ENCODE measurements around the gene C10orf90. TPM values are rescaled to one million over a fixed set of nuclear protein-coding genes. Genes with fewer than 3 reads are reported as not detected.

C10orf90 gene
- total RNA-seq, 2 donors from 2014 or later = not detected

DNA sequence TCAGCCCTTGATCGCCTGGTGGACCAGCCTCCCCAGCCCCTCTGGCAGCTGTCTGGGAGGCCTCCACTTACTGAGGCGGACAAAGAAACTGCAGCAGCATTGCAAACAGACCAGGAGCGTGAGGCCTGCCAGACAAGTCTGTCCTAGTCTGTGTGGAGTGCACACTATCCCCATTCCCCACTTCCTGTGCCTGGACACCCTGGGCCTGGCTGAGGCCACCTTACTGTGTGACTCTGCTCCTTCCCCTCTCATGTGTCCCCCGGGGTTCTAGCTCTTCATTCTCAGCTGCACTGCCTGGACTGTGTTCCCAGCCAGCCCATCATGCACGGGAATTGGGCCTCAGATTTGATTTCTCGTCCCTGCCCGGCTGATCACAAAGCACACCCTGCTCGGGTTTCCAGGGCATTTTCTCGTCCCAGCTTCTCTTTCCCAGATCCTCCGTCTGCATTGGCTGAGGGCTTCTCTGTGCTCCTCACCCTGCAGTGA is 16.7 kb upstream of the C10orf90 start:
- Mint-ChIP-seq H3K9me3 (peaks cover 1 to 2% of the 10 kb centered on the region in 2 donors), H3K36me3 (ENCODE audit: insufficient read depth in 2 of 2) (no peaks in the 10 kb centered on the region)

DNA sequence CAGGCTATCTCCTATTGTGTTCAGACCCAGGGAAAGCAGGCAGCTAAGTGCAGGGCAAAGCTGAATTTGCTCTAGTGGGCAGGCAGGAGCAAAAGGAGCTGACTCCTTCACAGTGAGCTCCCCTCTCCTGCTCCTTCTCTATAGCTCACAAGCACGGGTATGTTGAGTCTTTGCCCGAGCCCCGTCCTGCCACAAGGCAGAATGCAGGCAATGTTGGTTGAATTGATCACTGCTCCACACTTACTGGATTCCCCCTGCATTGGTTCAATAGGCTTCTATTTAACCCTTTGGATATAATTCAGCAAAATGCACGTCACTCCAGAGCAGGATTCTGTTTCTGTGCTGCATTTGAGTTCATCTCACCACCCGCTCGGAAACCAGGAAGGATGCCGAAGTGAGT is 16.2 kb upstream of the C10orf90 start:
- H3K4me1 Mint-ChIP-seq (ENCODE audit: low read depth) = no peaks in the 10 kb centered on the region
- H3K27ac Mint-ChIP-seq = no peak overlapping the region
- ATAC-seq (replicated peaks in 1 of 2) = no peak

More for the DNA sequence above, 16.7 kb upstream of the C10orf90 start:
- Mint-ChIP-seq H3K27ac (no peak overlapping the region), H3K4me1 (ENCODE audit: low read depth) (no peaks in the 10 kb centered on the region), H3K27me3 (ENCODE audit: low read depth) (no peaks in the 10 kb centered on the region), H3K4me3 (no peak overlapping the region)
- no peak for ATAC-seq (replicated peaks in 1 of 2)
- DNase-seq = no peak

DNA sequence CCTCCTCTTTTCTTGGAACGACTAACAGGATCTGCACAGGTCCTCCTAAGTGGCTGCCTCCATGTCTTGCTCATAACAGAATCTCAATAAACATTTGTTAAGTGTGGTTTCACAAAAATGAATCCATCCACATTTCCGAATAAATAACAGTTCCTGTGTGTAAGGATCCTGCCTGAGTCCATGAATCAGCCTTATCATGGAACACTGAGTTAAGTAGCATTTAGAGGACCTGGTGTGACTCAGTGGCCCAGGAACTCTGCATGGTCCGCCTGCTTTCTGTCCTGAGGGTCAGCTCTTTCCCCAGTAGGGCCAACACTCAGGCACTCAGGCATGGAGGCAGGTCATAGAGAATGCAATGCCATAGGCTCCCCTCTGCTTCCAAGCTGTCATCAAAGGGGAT is 15.8 kb upstream of the C10orf90 start:
- no peak for ATAC-seq (replicated peaks in 1 of 2)
- no peak for DNase-seq
- no peak overlapping the region for H3K27ac Mint-ChIP-seq
- no peak overlapping the region for H3K4me3 Mint-ChIP-seq
- no peaks in the 10 kb centered on the region for H3K4me1 Mint-ChIP-seq (ENCODE audit: low read depth)
- peaks cover 0 to 1% of the 10 kb centered on the region in 2 donors for H3K9me3 Mint-ChIP-seq
- H3K36me3 Mint-ChIP-seq (ENCODE audit: insufficient read depth in 2 of 2) = no peaks in the 10 kb centered on the region
- H3K27me3 Mint-ChIP-seq (ENCODE audit: low read depth) = no peaks in the 10 kb centered on the region

More for the DNA sequence above, 16.2 kb upstream of the C10orf90 start:
- no peak overlapping the region for H3K4me3 Mint-ChIP-seq
- peaks cover 1 to 2% of the 10 kb centered on the region in 2 donors for H3K9me3 Mint-ChIP-seq
- no peak for DNase-seq
- no peaks in the 10 kb centered on the region for H3K27me3 Mint-ChIP-seq (ENCODE audit: low read depth)
- H3K36me3 Mint-ChIP-seq (ENCODE audit: insufficient read depth in 2 of 2) = no peaks in the 10 kb centered on the region

DNA sequence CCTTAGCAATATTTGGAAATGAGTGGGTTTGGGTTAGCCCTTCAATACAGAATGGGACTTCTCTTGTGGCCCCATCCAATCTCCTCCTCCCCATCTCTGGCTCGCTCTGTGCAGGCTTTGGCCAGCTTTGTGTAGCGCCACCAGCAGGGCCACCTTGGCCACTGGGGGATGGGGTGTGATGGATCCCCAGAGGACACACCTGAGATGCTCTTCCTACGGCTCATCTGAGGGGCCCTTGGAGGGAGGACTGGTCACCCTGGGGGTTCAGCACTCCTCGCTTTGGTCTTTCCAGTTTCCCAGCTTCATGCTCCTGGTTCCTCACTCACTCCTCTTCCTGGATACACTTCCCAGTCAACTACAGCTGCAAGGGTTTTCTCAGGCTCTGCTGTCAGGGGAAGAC is 15.3 kb upstream of the C10orf90 start:
- Mint-ChIP-seq H3K4me1 (ENCODE audit: low read depth) (no peaks in the 10 kb centered on the region), H3K4me3 (no peak overlapping the region), H3K27me3 (ENCODE audit: low read depth) (no peaks in the 10 kb centered on the region), H3K36me3 (ENCODE audit: insufficient read depth in 2 of 2) (no peaks in the 10 kb centered on the region), H3K27ac (no peak overlapping the region), H3K9me3 (peaks cover 0 to 1% of the 10 kb centered on the region in 2 donors)
- ATAC-seq (replicated peaks in 1 of 2) = no peak
- no peak for DNase-seq

DNA sequence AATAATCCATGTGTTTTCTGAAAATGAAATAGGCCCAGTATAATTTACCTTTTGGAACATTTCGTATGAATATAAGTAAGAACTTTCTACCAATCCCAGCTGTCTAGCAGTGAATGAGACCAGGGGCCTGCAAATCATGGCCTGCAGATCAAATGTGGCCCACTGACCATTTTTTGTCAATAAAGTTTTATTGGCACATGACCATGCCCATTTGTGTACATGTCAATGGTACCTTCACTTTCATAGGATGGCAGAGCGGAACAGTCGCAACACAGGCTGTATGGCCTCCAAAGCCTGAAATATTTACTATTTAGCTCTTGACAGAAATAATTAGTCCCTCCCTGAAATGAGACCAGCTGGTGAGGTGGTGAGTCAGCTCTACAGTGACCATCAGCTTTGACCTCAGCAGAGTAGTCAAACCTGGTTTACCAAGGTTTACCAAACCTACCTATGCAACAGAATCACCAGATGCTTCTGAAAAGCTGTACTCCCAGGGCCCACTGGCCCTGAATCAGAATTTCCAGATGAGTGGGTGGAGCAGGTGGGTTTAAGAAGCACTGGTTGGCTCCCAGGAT is 13.8 kb upstream of the C10orf90 start:
- no peak overlapping the region for H3K27ac Mint-ChIP-seq
- no peak for ATAC-seq (replicated peaks in 1 of 2)
- H3K9me3 Mint-ChIP-seq = peaks cover 0 to 1% of the 10 kb centered on the region in 2 donors
- H3K36me3 Mint-ChIP-seq (ENCODE audit: insufficient read depth in 2 of 2) = no peaks in the 10 kb centered on the region
- DNase-seq = no peak
- H3K4me1 Mint-ChIP-seq (ENCODE audit: low read depth) = no peaks in the 10 kb centered on the region
- H3K4me3 Mint-ChIP-seq = no peak overlapping the region
- H3K27me3 Mint-ChIP-seq (ENCODE audit: low read depth) = no peaks in the 10 kb centered on the region

DNA sequence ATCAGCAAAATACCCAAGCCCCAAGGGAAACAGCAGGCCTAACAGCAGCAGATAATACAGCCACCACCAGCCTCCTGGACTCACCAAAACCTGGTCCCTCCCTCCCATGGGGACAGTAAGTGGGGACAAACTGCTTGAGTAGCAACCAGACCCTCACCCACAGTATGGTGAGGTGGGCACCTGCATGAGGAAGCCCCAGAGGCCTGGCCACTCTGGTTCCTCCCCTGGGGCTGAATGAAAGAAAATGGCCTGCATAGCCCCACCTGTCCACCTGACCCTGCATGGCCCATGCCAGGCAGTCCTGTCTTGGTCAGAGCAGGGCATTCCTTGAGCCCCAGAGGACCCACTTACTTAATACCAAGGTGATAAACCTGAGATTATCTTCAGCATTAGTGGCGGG is 13.0 kb upstream of the C10orf90 start:
- H3K4me3 Mint-ChIP-seq = no peak overlapping the region
- DNase-seq (no peak), ATAC-seq (replicated peaks in 1 of 2) (no peak)
- no peaks in the 10 kb centered on the region for H3K27me3 Mint-ChIP-seq (ENCODE audit: low read depth)
- H3K4me1 Mint-ChIP-seq (ENCODE audit: low read depth) = no peaks in the 10 kb centered on the region
- no peak overlapping the region for H3K27ac Mint-ChIP-seq
- no peaks in the 10 kb centered on the region for H3K36me3 Mint-ChIP-seq (ENCODE audit: insufficient read depth in 2 of 2)
- H3K9me3 Mint-ChIP-seq = peaks cover 0 to 1% of the 10 kb centered on the region in 2 donors

DNA sequence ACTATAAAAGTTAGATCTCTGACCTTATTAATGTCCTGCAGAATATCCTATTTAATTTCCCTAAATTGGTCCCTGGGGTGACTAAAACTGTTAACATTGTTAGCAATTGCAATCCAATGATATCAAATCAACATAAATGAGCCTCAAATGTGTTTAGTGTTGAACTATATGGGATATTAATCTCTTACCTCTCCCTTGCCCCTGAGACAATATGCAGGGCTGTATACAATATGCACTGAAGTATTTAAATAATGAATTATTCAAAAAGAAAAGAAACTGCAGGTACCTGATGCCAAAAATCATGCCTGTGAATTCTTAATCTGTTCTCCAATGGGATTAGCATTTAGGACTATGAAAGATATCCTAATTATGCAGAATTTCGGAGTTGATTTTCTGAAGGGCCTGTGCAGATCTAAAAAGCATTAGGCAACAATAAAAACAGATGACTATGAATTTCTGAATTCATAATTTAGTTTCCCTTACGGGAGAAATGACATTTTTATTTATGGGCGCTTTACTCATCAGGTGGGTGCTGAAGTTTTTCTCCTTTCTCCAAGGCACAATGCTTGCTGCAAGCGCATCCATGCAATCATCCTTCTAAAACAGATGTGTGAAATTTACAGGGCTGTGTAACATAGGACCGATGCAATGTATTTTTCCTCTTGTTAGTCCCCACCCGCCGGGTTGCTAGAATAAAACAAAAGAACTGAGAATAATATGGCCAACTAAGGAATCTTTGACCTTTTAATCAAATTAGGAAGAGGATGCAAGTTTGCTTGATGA is 5.4 kb upstream of the C10orf90 start:
- Mint-ChIP-seq H3K36me3 (ENCODE audit: insufficient read depth in 2 of 2) (peaks cover 0 to 2% of the 10 kb centered on the region in 2 donors), H3K4me1 (ENCODE audit: low read depth) (no peaks in the 10 kb centered on the region), H3K27me3 (ENCODE audit: low read depth) (no peaks in the 10 kb centered on the region), H3K4me3 (no peak overlapping the region), H3K9me3 (peaks cover 0 to 5% of the 10 kb centered on the region in 2 donors), H3K27ac (no peak overlapping the region)
- DNase-seq (no peak), ATAC-seq (replicated peaks in 1 of 2) (no peak)

DNA sequence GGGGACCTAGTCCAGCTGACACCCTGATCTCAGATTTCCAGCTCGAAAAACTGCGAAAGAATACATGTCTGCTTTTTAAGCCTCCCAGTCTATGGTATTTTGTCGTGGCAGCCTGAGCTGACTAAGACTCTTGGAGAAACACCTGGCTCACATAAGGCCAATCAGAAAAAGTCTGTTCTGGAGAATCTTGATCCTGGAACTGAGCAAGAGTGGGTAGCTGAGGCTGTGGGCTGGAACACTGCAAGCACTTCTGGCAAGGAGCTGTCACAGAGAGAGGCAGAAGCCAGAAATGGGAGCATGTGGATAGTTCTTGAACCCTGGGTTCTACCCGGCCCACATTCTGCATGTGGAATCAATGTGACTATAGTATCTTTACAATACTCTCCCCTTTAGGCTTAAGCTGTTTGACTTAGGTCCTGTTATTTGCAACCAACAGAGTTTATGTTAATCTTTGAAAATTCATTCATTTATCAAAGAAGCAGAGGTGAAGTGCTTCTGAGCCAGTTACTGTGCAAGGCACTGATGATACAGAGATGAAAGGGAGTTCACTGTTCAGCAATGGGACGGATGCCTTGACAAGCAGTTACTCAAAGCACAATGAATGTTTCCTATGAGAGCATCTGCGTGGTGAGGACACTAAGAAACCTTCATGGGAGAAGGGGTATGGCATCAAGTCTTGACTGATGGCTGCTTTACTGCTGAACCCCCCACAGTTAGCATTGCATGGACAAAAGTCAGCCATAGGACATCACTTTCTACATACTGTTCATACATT is 4.4 kb upstream of the C10orf90 start:
- no peak for DNase-seq
- Mint-ChIP-seq H3K36me3 (ENCODE audit: insufficient read depth in 2 of 2) (peaks cover 0 to 2% of the 10 kb centered on the region in 2 donors), H3K27ac (no peak overlapping the region), H3K4me3 (no peak overlapping the region), H3K27me3 (ENCODE audit: low read depth) (no peaks in the 10 kb centered on the region), H3K4me1 (ENCODE audit: low read depth) (no peaks in the 10 kb centered on the region), H3K9me3 (peaks cover 0 to 5% of the 10 kb centered on the region in 2 donors)
- no peak for ATAC-seq (replicated peaks in 1 of 2)

DNA sequence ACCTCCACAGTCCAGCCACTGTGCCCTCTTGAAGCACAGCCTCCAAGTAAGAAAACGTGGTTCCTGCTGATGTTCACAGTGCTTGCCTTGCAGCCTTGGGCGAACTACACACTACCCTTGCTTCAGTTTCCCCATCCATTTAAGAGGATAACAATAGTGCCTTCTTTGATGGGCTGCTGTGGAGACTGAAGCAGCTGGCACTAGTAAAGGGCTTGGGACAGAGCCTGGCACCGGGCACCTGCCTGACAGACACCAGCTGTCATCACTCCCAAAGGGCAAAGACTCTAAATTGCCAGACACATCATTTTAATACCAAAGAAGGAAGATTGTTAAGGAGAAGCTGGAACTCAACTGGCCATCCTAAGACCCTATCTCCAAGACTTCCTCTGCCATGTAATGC is 3.1 kb upstream of the C10orf90 start:
- Mint-ChIP-seq H3K4me3 (no peak overlapping the region), H3K4me1 (ENCODE audit: low read depth) (no peaks in the 10 kb centered on the region), H3K27ac (no peak overlapping the region), H3K36me3 (ENCODE audit: insufficient read depth in 2 of 2) (peaks cover 0 to 2% of the 10 kb centered on the region in 2 donors), H3K27me3 (ENCODE audit: low read depth) (no peaks in the 10 kb centered on the region), H3K9me3 (peaks cover 0 to 5% of the 10 kb centered on the region in 2 donors)
- no peak for ATAC-seq (replicated peaks in 1 of 2)
- no peak for DNase-seq

DNA sequence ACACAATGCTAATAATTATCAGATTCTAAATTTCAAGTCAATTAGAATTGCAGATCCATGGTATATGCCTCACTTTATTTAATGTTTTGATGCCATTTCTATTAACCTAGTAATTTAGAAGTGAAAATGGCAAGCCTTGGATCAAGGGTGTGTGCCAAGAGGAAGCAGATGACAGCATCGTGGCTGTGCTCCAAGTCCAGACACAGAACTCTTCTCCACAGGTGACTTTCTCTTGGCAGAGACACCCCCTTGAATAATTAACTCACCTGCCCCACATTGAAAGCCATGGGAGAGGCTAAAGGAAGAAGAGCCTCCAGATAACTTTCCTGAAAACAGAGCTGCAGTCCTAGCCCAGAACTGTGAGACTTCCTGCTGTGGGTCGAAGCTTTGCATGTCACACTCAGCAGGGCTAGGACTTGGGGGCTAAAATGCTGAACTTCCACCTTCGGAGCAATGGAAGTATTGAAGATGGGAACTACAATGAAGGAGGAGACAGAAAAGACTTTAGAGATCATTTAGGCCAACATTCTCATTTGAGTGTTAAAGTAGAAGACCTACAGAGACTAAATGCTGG is 996 bp upstream of the C10orf90 start:
- ATAC-seq (replicated peaks in 1 of 2) (no peak), DNase-seq (no peak)
- H3K27ac Mint-ChIP-seq = no peak overlapping the region
- H3K36me3 Mint-ChIP-seq (ENCODE audit: insufficient read depth in 2 of 2) = peaks cover 0 to 2% of the 10 kb centered on the region in 2 donors
- H3K9me3 Mint-ChIP-seq = peaks cover 0 to 5% of the 10 kb centered on the region in 2 donors
- no peaks in the 10 kb centered on the region for H3K4me1 Mint-ChIP-seq (ENCODE audit: low read depth)
- H3K4me3 Mint-ChIP-seq = no peak overlapping the region
- no peaks in the 10 kb centered on the region for H3K27me3 Mint-ChIP-seq (ENCODE audit: low read depth)

DNA sequence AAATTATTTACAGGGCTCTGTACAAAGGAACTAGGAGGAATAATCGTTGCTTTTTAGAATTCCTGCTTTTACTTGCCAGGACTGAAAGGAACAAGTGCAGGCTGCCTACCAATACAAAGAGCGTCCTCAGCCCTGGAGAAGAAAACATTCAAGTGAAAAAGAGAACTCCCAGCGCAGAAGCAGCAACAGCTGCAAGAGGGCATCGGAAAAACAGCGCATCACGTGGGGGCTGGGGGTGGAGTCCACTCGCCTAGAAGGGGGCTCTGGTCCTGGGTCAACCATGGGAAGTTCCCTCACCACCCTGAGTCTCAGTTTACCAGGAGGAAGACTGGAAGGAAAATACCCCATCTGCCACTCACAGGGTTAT is 385 bp upstream of the C10orf90 start:
- Mint-ChIP-seq H3K9me3 (peaks cover 0 to 5% of the 10 kb centered on the region in 2 donors), H3K27me3 (ENCODE audit: low read depth) (no peaks in the 10 kb centered on the region), H3K36me3 (ENCODE audit: insufficient read depth in 2 of 2) (peaks cover 0 to 2% of the 10 kb centered on the region in 2 donors), H3K27ac (no peak overlapping the region), H3K4me1 (ENCODE audit: low read depth) (no peaks in the 10 kb centered on the region), H3K4me3 (no peak overlapping the region)
- ATAC-seq (replicated peaks in 1 of 2) (no peak), DNase-seq (no peak)

DNA sequence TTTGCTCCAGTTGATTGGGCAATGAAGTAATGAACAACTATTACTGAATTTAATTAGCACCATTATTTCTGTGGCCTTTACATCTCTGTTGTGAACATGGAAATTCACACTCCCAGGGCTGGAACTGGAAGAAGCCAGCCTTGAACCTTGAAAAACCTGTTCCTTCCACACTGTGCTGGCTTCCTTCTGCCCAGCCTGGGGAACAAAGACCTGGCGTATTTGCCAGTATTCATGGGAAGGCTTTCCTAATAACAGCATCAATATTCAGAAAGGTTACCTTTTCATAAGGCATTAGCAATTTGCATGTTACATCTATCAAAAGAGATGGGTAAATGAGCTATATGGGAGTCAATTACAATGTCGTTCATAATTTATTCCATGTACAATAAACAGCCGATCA is 1.3 kb downstream of the C10orf90 start:
- H3K36me3 Mint-ChIP-seq (ENCODE audit: insufficient read depth in 2 of 2) = peaks cover 0 to 2% of the 10 kb centered on the region in 2 donors
- H3K27ac Mint-ChIP-seq = no peak overlapping the region
- no peaks in the 10 kb centered on the region for H3K4me1 Mint-ChIP-seq (ENCODE audit: low read depth)
- ATAC-seq (replicated peaks in 1 of 2) (no peak), DNase-seq (no peak)
- peaks cover 7% of the 10 kb centered on the region for H3K27me3 Mint-ChIP-seq (ENCODE audit: low read depth)
- no peak overlapping the region for H3K4me3 Mint-ChIP-seq
- H3K9me3 Mint-ChIP-seq = peaks cover 0 to 5% of the 10 kb centered on the region in 2 donors

DNA sequence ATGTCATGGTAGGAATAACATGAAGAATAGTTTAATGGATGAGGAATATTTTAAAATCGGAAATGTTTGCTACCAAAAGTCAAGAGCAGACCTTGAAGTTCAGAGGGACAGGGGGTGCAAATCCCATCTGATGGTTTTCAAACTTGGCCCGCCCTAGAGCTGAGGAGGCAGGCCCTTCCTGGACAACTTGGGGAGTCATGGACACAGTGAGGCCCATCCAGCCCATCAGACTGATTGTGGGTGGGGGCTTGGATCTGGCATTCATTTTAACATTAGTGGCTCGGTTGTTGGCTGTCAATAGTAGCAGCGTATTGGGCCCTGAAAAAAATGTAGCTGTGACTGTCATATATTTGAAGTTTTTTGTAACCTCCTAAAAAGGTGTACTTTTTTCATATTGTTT is 2.0 kb downstream of the C10orf90 start:
- Mint-ChIP-seq H3K4me3 (no peak overlapping the region), H3K27me3 (ENCODE audit: low read depth) (peaks cover 7% of the 10 kb centered on the region), H3K9me3 (peaks cover 0 to 5% of the 10 kb centered on the region in 2 donors), H3K4me1 (ENCODE audit: low read depth) (peaks cover 4% of the 10 kb centered on the region), H3K36me3 (ENCODE audit: insufficient read depth in 2 of 2) (peaks cover 0 to 2% of the 10 kb centered on the region in 2 donors), H3K27ac (no peak overlapping the region)
- DNase-seq (no peak), ATAC-seq (replicated peaks in 1 of 2) (no peak)

All from activated T-cell treated with anti-CD3 and anti-CD28 coated beads, Interleukin-2, amount 50 U/mL, for 72 hours (primary cell).